Large intestine (tissue), 3 donors: ENCODE measurements around the gene RACK1. TPM values are rescaled to one million over a fixed set of nuclear protein-coding genes. Genes with fewer than 3 reads are reported as not detected.

Experiments
- DNase-seq, 2 donors: peaks; one replicate each; pipeline versions ENCODE4 v3.0.0 to v3.0.0-alpha.2; 2013
- H3K27ac ChIP-seq: one replicate; pipeline ENCODE4 v1.5.1; 2013; ENCODE audit warnings: low read length
- H3K27me3 ChIP-seq: 2 replicates; pipeline ENCODE4 v1.6.1; 2013; ENCODE audit warnings: low read length; ENCODE audit not compliant: control insufficient read depth, insufficient read depth
- H3K36me3 ChIP-seq: 2 replicates; pipeline ENCODE4 v1.6.1; 2013; ENCODE audit warnings: low read length; ENCODE audit not compliant: control insufficient read depth, insufficient read depth
- H3K4me1 ChIP-seq: one replicate; pipeline ENCODE4 v1.6.1; 2013; ENCODE audit warnings: low read length; ENCODE audit not compliant: control insufficient read depth, insufficient read depth
- H3K4me3 ChIP-seq: one replicate; pipeline ENCODE4 v1.5.1; 2013; ENCODE audit warnings: low read length
- H3K9me3 ChIP-seq: one replicate; pipeline ENCODE4 v1.6.1; 2013; ENCODE audit warnings: mild to moderate bottlenecking, low read depth, low read length, moderate library complexity; ENCODE audit not compliant: control insufficient read depth
- WGBS: methylation state at CpG from one replicate; pipeline ENCODE4 v1.1.5; 2013; ENCODE audit warnings: low lambda C conversion rate; ENCODE audit not compliant: insufficient coverage; 5-methylcytosine and 5-hydroxymethylcytosine counted together
- polyA plus RNA-seq: library from polyadenylated mRNA; unstranded; fragments of 120-200 nt; gene quantifications from one replicate; pipeline ENCODE4 v1.2.1, GENCODE V29; 2013

The RACK1 gene
- polyA plus RNA-seq, 1 donor, result 3,389 TPM

GRCh38 chr5:181261320-181262049 is 17.8 kb upstream of the RACK1 start:
- Histone ChIP-seq H3K4me1 (peaks cover 7% of the 10 kb centered on the region), H3K9me3 (no peaks in the 10 kb centered on the region), H3K27ac (peak overlapping the region; percentile 98), H3K4me3 (peak overlapping the region; percentile 97), H3K36me3 (peaks cover 15% of the 10 kb centered on the region), H3K27me3 (no peaks in the 10 kb centered on the region)
- DNase-seq, result peak; percentile 68 to 93
- WGBS, result no CpG with 5 or more reads among the region's 59 CpGs

- H3K27ac ChIP-seq, result peak within 1 kb of the TSS; percentile 98
- WGBS, result no CpG with 5 or more reads among the region's 43 CpGs
Observed at GRCh38 chr5:181260720-181261319, 17.1 kb upstream of the RACK1 start, which contains the start of gene TRIM52. Gene TRIM52, minus strand, starts transcription at chr5:181261143. Its CDS starts 330 bp downstream, at chr5:181260813.

GRCh38 chr5:181259974-181260719 is 16.4 kb upstream of the RACK1 start:
- Histone ChIP-seq H3K9me3 (no peaks in the 10 kb centered on the region), H3K4me3 (peak overlapping the region; percentile 97), H3K27me3 (no peaks in the 10 kb centered on the region), H3K27ac (peak overlapping the region; percentile 98), H3K4me1 (peaks cover 7% of the 10 kb centered on the region), H3K36me3 (peaks cover 17% of the 10 kb centered on the region)
- DNase-seq, result peak in 1 of 2 donors; percentile 37
- 0% methylated on average over 7 of the region's 26 CpGs for WGBS

More at GRCh38 chr5:181260720-181261319, 17.1 kb upstream of the RACK1 start, which contains the start of gene TRIM52:
- Histone ChIP-seq H3K27me3 (no peaks in the 10 kb centered on the region), H3K9me3 (no peaks in the 10 kb centered on the region), H3K36me3 (peaks cover 16% of the 10 kb centered on the region), H3K4me3 (peak within 1 kb of the TSS; percentile 97), H3K4me1 (peaks cover 7% of the 10 kb centered on the region)
- peak; percentile 91 to 95 for DNase-seq

GRCh38 chr5:181259283-181259682 is 15.6 kb upstream of the RACK1 start:
- DNase-seq, result no peak
- Histone ChIP-seq H3K27ac (no peak overlapping the region), H3K36me3 (peaks cover 19% of the 10 kb centered on the region), H3K4me1 (peaks cover 7% of the 10 kb centered on the region), H3K4me3 (peak overlapping the region; percentile 97), H3K27me3 (no peaks in the 10 kb centered on the region), H3K9me3 (no peaks in the 10 kb centered on the region)
- WGBS, result no CpG with 5 or more reads among the region's 2 CpGs

- peaks cover 7% of the 10 kb centered on the region for H3K4me1 ChIP-seq
- no peaks in the 10 kb centered on the region for H3K9me3 ChIP-seq
- no peak overlapping the region for H3K27ac ChIP-seq
- H3K4me3 ChIP-seq, result peak overlapping the region; percentile 97
- no CpG with 5 or more reads among the region's 3 CpGs for WGBS
- peaks cover 17% of the 10 kb centered on the region for H3K36me3 ChIP-seq
- no peak for DNase-seq
- no peaks in the 10 kb centered on the region for H3K27me3 ChIP-seq
Observed at GRCh38 chr5:181258576-181258975, 14.9 kb upstream of the RACK1 start.

- H3K4me1 ChIP-seq, result peaks cover 7% of the 10 kb centered on the region
- H3K9me3 ChIP-seq, result no peaks in the 10 kb centered on the region
- DNase-seq, result no peak
- H3K36me3 ChIP-seq, result peaks cover 30% of the 10 kb centered on the region
- WGBS, result 92% methylated on average over 2 of the region's 7 CpGs
- H3K4me3 ChIP-seq, result no peak overlapping the region
- no peak overlapping the region for H3K27ac ChIP-seq
- no peaks in the 10 kb centered on the region for H3K27me3 ChIP-seq
Observed at GRCh38 chr5:181255836-181256578, 12.3 kb upstream of the RACK1 start.

- H3K27me3 ChIP-seq, result no peaks in the 10 kb centered on the region
- H3K4me3 ChIP-seq, result no peak overlapping the region
- H3K36me3 ChIP-seq, result peaks cover 34% of the 10 kb centered on the region
- DNase-seq, result no peak
- H3K4me1 ChIP-seq, result peaks cover 7% of the 10 kb centered on the region
- WGBS, result no CpG with 5 or more reads among the region's 1 CpG
- no peak overlapping the region for H3K27ac ChIP-seq
- H3K9me3 ChIP-seq, result no peaks in the 10 kb centered on the region
Observed at GRCh38 chr5:181255276-181255675, 11.6 kb upstream of the RACK1 start.

- H3K27ac ChIP-seq, result no peak overlapping the region
- peak overlapping the region; percentile 92 for H3K4me3 ChIP-seq
- no peaks in the 10 kb centered on the region for H3K9me3 ChIP-seq
- no peaks in the 10 kb centered on the region for H3K27me3 ChIP-seq
- H3K36me3 ChIP-seq, result peaks cover 21% of the 10 kb centered on the region
- peaks cover 20% of the 10 kb centered on the region for H3K4me1 ChIP-seq
- DNase-seq, result no peak
- WGBS, result no CpG with 5 or more reads among the region's 4 CpGs
Observed at GRCh38 chr5:181248277-181248676, 4.6 kb upstream of the RACK1 start.

- H3K4me1 ChIP-seq, result peaks cover 28% of the 10 kb centered on the region
- no CpG with 5 or more reads among the region's 55 CpGs for WGBS
Observed at GRCh38 chr5:181246276-181247049, 2.8 kb upstream of the RACK1 start.

More at GRCh38 chr5:181246276-181247049, 2.8 kb upstream of the RACK1 start:
- H3K36me3 ChIP-seq, result peaks cover 21% of the 10 kb centered on the region
- no peaks in the 10 kb centered on the region for H3K27me3 ChIP-seq
- DNase-seq, result peak; percentile 86 to 93
- H3K4me3 ChIP-seq, result peak overlapping the region; percentile 92
- no peaks in the 10 kb centered on the region for H3K9me3 ChIP-seq
- H3K27ac ChIP-seq, result peak overlapping the region; percentile 93
